Measurements from ENCODE around the gene GPR21. TPM values are rescaled to one million over a fixed set of nuclear protein-coding genes. Genes with fewer than 3 reads are reported as not detected.

Gene GPR21
- total RNA-seq, 1 donor from 2014 or later = 0.58 TPM

GRCh38 chr9:123063896-123064295 lies 30.4 kb downstream of the GPR21 start:
- H3K27me3 ChIP-seq (ENCODE audit: low read depth) = no peaks in the 10 kb centered on the region
- H3K9me3 ChIP-seq (replicated peaks) = no peaks in the 10 kb centered on the region
- H3K4me1 ChIP-seq = peaks cover 3% of the 10 kb centered on the region
- H3K36me3 ChIP-seq = peaks cover 45% of the 10 kb centered on the region
- H3K4me3 ChIP-seq = no peak overlapping the region
- no peak for DNase-seq
- no peak overlapping the region for H3K27ac ChIP-seq (replicated peaks)
- intact Hi-C loops (cut with micrococcal nuclease) = no loop called here
- no peak for TF ChIP-seq CTCF (IDR thresholded peaks at IDR 0.05; ENCODE audit: borderline replicate concordance)

- Histone ChIP-seq H3K27ac (replicated peaks) (no peak overlapping the region), H3K27me3 (ENCODE audit: low read depth) (no peaks in the 10 kb centered on the region), H3K9me3 (replicated peaks) (no peaks in the 10 kb centered on the region), H3K4me3 (no peak overlapping the region), H3K36me3 (peaks cover 45% of the 10 kb centered on the region), H3K4me1 (peaks cover 6% of the 10 kb centered on the region)
- intact Hi-C loops (cut with micrococcal nuclease) = no loop called here
- TF ChIP-seq CTCF (IDR thresholded peaks at IDR 0.05; ENCODE audit: borderline replicate concordance) = no peak
- no peak for DNase-seq
Measured at GRCh38 chr9:123064716-123065115, 31.2 kb downstream of the GPR21 start.

- no peak for DNase-seq
- intact Hi-C loops (cut with micrococcal nuclease) = no loop called here
- no peak for TF ChIP-seq CTCF (IDR thresholded peaks at IDR 0.05; ENCODE audit: borderline replicate concordance)
- Histone ChIP-seq H3K4me1 (peaks cover 6% of the 10 kb centered on the region), H3K9me3 (replicated peaks) (no peaks in the 10 kb centered on the region), H3K27me3 (ENCODE audit: low read depth) (no peaks in the 10 kb centered on the region), H3K4me3 (no peak overlapping the region), H3K27ac (replicated peaks) (no peak overlapping the region), H3K36me3 (peaks cover 49% of the 10 kb centered on the region)
Measured at GRCh38 chr9:123065196-123065595, 31.7 kb downstream of the GPR21 start.

GRCh38 chr9:123067136-123067535 lies 33.7 kb downstream of the GPR21 start:
- no peak for DNase-seq
- Histone ChIP-seq H3K27ac (replicated peaks) (no peak overlapping the region), H3K4me3 (no peak overlapping the region), H3K27me3 (ENCODE audit: low read depth) (no peaks in the 10 kb centered on the region), H3K4me1 (peaks cover 6% of the 10 kb centered on the region), H3K36me3 (peaks cover 55% of the 10 kb centered on the region), H3K9me3 (replicated peaks) (no peaks in the 10 kb centered on the region)
- intact Hi-C loops (cut with micrococcal nuclease) = no loop called here
- no peak for TF ChIP-seq CTCF (IDR thresholded peaks at IDR 0.05; ENCODE audit: borderline replicate concordance)

GRCh38 chr9:123069010-123069481 lies 35.6 kb downstream of the GPR21 start:
- H3K27me3 ChIP-seq (ENCODE audit: low read depth) = no peaks in the 10 kb centered on the region
- peaks cover 49% of the 10 kb centered on the region for H3K36me3 ChIP-seq
- intact Hi-C loops (cut with micrococcal nuclease) = no loop called here
- no peaks in the 10 kb centered on the region for H3K9me3 ChIP-seq (replicated peaks)
- peak overlapping the region; percentile 24 for H3K27ac ChIP-seq (replicated peaks)
- peaks cover 24% of the 10 kb centered on the region for H3K4me1 ChIP-seq
- no peak overlapping the region for H3K4me3 ChIP-seq
- DNase-seq = no peak
- TF ChIP-seq CTCF (IDR thresholded peaks at IDR 0.05; ENCODE audit: borderline replicate concordance) = no peak

Measured in left ventricle myocardium inferior (tissue), 1 donor.